Gastrocnemius medialis (tissue), 4 donors: ENCODE data around the gene ZNF865. TPM values are rescaled to one million over a fixed set of nuclear protein-coding genes. Genes with fewer than 3 reads are reported as not detected.

ENCODE experiments used
- ATAC-seq, 2 donors: fragments of 150-250 bp; one replicate each; pipeline ENCODE4 v1.9.1; 2016
- DNase-seq, 2 donors: peaks; one replicate each; pipeline ENCODE4 v3.0.0-alpha.2; 2019
- H3K27ac ChIP-seq, 4 donors: fragments of 200-600 bp; sonication (generic); 1 replicate in 1 of 4; 2 replicates in 3 of 4; pipeline ENCODE4 v1.5.1; 2016 to 2018; ENCODE audit warnings: mild to moderate bottlenecking in 2 of 4, moderate library complexity in 1 of 4
- H3K27me3 ChIP-seq, 3 donors: fragments of 200-600 bp; sonication (generic) in 2 of 3; 1 replicate in 1 of 3; 2 replicates in 2 of 3; pipeline versions ENCODE4 v1.5.1 to v1.6.0; 2016 to 2019; ENCODE audit warnings: mild to moderate bottlenecking in 1 of 3, moderate library complexity in 1 of 3
- H3K36me3 ChIP-seq, 2 donors: fragments of 200-600 bp; sonication (generic) in 1 of 2; one replicate each; pipeline ENCODE4 v1.5.1; 2017 to 2018
- H3K4me1 ChIP-seq, 2 donors: fragments of 200-600 bp; sonication (generic) in 1 of 2; one replicate each; pipeline ENCODE4 v1.5.1; 2016 to 2017; ENCODE audit warnings: mild to moderate bottlenecking in 2 of 2
- H3K4me3 ChIP-seq, 4 donors: fragments of 200-600 bp; sonication (generic) in 3 of 4; 1 replicate in 1 of 4; 2 replicates in 3 of 4; pipeline ENCODE4 v1.5.1; 2016 to 2019; ENCODE audit warnings: mild to moderate bottlenecking in 2 of 4
- H3K9me3 ChIP-seq, 3 donors: fragments of 200-600 bp; sonication (generic) in 2 of 3; 1 replicate in 1 of 3; 2 replicates in 2 of 3; pipeline ENCODE4 v1.5.1; 2016 to 2019
- CTCF ChIP-seq, 5 experiments: fragments of 450-650 bp in 3 of 5; fragments of 200-600 bp in 2 of 5; sonication (generic) in 2 of 5; IDR thresholded peaks in 4 of 5; conservative IDR thresholded peaks in 1 of 5; 1 replicate in 4 of 5; 2 replicates in 1 of 5; pipeline ENCODE4 v1.5.1; 2016 to 2019; ENCODE audit warnings: antibody characterized with exemption in 5 of 5, mild to moderate bottlenecking in 3 of 5, moderate library complexity in 3 of 5
- POLR2A ChIP-seq, 2 donors: fragments of 450-650 bp; IDR thresholded peaks; one replicate each; pipeline ENCODE4 v1.6.1; 2017; ENCODE audit warnings: antibody characterized with exemption in 2 of 2, mild to moderate bottlenecking in 2 of 2, moderate library complexity in 2 of 2
- in situ Hi-C, 4 donors: fragments of 200-750 bp; cut with MboI; loops; one replicate each; pipeline versions ENCODE4 v1.15.0 to v1.8.0; 2017; ENCODE audit warnings: low sequenced_read_pairs in 4 of 4
- intact Hi-C: fragments of 100-400 bp; cut with DNase I; formaldehyde crosslinking; loops from one replicate; pipeline ENCODE4 v1.15.1; 2023; ENCODE audit warnings: low total_unique reads
- total RNA-seq, 4 donors: library from RNA; depleted of rRNA; stranded (reverse); fragments of >200 nt; gene quantifications; one replicate each; pipeline versions ENCODE4 v1.1.0 to v1.2.3, GENCODE V29; 2016

Gene ZNF865
- total RNA-seq, 4 donors from 2014 or later = 10.3 to 23.4 (median 15.2) TPM

GRCh38 chr19:55602104-55603001, 3.1 kb upstream of the ZNF865 start:
- ATAC-seq = no peak
- Histone ChIP-seq H3K4me1 (peaks cover 27 to 28% of the 10 kb centered on the region in 2 donors), H3K27ac (peak overlapping the region; percentile 97 to 100 (median 98)), H3K27me3 (no peaks in the 10 kb centered on the region), H3K9me3 (no peaks in the 10 kb centered on the region), H3K4me3 (no peak overlapping the region), H3K36me3 (no peaks in the 10 kb centered on the region)
- TF ChIP-seq CTCF (IDR thresholded peaks at IDR 0.05 in 4 of 5, conservative IDR thresholded peaks at IDR 0.05 in 1 of 5) = no peak
- no peak for TF ChIP-seq POLR2A (IDR thresholded peaks at IDR 0.05)
- in situ Hi-C loops = no loop called here
- DNase-seq = no peak
- intact Hi-C loops = loop anchor here (10.0 kb wide), 1 partner anchor 1398 kb away; the partner anchor contains the start of gene RPS9

GRCh38 chr19:55603115-55603514, 2.3 kb upstream of the ZNF865 start:
- DNase-seq (no peak), ATAC-seq (no peak)
- in situ Hi-C loops = no loop called here
- intact Hi-C loops = loop anchor here (10.0 kb wide), 1 partner anchor 1398 kb away; the partner anchor contains the start of gene RPS9
- no peak for TF ChIP-seq CTCF (IDR thresholded peaks at IDR 0.05 in 4 of 5, conservative IDR thresholded peaks at IDR 0.05 in 1 of 5)
- TF ChIP-seq POLR2A (IDR thresholded peaks at IDR 0.05) = no peak
- no peaks in the 10 kb centered on the region for H3K27me3 ChIP-seq
- no peaks in the 10 kb centered on the region for H3K9me3 ChIP-seq
- peaks cover 27 to 34% of the 10 kb centered on the region in 2 donors for H3K4me1 ChIP-seq
- H3K4me3 ChIP-seq = no peak overlapping the region
- H3K36me3 ChIP-seq = no peaks in the 10 kb centered on the region
- H3K27ac ChIP-seq = peak overlapping the region in 2 of 4 donors; percentile 28 to 99

GRCh38 chr19:55603581-55604292, 1.7 kb upstream of the ZNF865 start:
- Histone ChIP-seq H3K4me3 (peak overlapping the region in 1 of 4 donors; percentile 84), H3K9me3 (no peaks in the 10 kb centered on the region), H3K4me1 (peaks cover 27 to 34% of the 10 kb centered on the region in 2 donors), H3K27ac (peak overlapping the region; percentile 91 to 99 (median 94)), H3K27me3 (no peaks in the 10 kb centered on the region), H3K36me3 (no peaks in the 10 kb centered on the region)
- intact Hi-C loops = loop anchor here (2.0 to 10.0 kb wide), 2 partner anchors 57 to 1399 kb away; partner anchors contain the start of gene RPS9
- in situ Hi-C loops = no loop called here
- DNase-seq (no peak), ATAC-seq (no peak)
- no peak for TF ChIP-seq POLR2A (IDR thresholded peaks at IDR 0.05)
- no peak for TF ChIP-seq CTCF (IDR thresholded peaks at IDR 0.05 in 4 of 5, conservative IDR thresholded peaks at IDR 0.05 in 1 of 5)

- H3K27me3 ChIP-seq = no peaks in the 10 kb centered on the region
- in situ Hi-C loops = no loop called here
- peak overlapping the region; percentile 68 to 97 (median 80) for H3K4me3 ChIP-seq
- peaks cover 27 to 38% of the 10 kb centered on the region in 2 donors for H3K4me1 ChIP-seq
- H3K27ac ChIP-seq = peak overlapping the region; percentile 91 to 99 (median 94)
- peak; percentile 77 to 79 for ATAC-seq
- TF ChIP-seq CTCF (IDR thresholded peaks at IDR 0.05 in 4 of 5, conservative IDR thresholded peaks at IDR 0.05 in 1 of 5) (no peak), POLR2A (IDR thresholded peaks at IDR 0.05) (peak in 1 of 2 donors; percentile 36)
- DNase-seq = peak; percentile 96
- no peaks in the 10 kb centered on the region for H3K9me3 ChIP-seq
- intact Hi-C loops = loop anchor here (1.0 to 10.0 kb wide), 4 partner anchors 19 to 1400 kb away; partner anchors contain the start of genes RPS9 and ZNF784
- H3K36me3 ChIP-seq = peaks cover 0 to 8% of the 10 kb centered on the region in 2 donors
Observed at GRCh38 chr19:55605207-55605636, 225 bp upstream of the ZNF865 start.
